Measurements from ENCODE around the gene LHFPL4.

DNA sequence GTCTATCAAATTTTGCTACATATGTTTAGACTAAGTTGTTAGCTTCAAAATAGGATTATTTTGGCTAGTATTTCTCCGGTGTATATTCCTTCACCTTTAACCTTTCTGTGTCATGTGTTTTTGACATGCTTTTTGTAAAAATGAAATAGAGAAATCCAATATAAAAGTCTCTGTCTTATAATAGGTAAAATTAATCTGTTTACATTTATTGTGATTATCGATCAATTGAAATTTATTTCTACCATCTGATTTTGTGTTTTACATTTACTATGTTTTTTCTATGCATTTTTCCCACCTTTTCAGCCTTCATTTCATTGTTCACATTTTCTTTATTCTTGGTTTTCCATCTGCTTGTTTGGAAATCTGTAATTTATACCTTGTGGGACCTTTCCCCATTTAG, 11.7 kb upstream of the LHFPL4 start:
- TF ChIP-seq ZSCAN12 (CRISPR knock-in tag; IDR thresholded peaks at IDR 0.05), result no peak
- no peak for TF ChIP-seq DNMT1 (CRISPR knock-in tag; IDR thresholded peaks at IDR 0.05)
- TF ChIP-seq BRCA1 (CRISPR knock-in tag; IDR thresholded peaks at IDR 0.05), result no peak
- no peak for TF ChIP-seq PHF20 (CRISPR knock-in tag; IDR thresholded peaks at IDR 0.05)
- TF ChIP-seq, protein P1, sequence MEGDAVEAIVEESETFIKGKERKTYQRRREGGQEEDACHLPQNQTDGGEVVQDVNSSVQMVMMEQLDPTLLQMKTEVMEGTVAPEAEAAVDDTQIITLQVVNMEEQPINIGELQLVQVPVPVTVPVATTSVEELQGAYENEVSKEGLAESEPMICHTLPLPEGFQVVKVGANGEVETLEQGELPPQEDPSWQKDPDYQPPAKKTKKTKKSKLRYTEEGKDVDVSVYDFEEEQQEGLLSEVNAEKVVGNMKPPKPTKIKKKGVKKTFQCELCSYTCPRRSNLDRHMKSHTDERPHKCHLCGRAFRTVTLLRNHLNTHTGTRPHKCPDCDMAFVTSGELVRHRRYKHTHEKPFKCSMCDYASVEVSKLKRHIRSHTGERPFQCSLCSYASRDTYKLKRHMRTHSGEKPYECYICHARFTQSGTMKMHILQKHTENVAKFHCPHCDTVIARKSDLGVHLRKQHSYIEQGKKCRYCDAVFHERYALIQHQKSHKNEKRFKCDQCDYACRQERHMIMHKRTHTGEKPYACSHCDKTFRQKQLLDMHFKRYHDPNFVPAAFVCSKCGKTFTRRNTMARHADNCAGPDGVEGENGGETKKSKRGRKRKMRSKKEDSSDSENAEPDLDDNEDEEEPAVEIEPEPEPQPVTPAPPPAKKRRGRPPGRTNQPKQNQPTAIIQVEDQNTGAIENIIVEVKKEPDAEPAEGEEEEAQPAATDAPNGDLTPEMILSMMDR (CRISPR knock-in tag; IDR thresholded peaks at IDR 0.05), result no peak
- no peak for TF ChIP-seq REPIN1 (CRISPR knock-in tag; IDR thresholded peaks at IDR 0.05; ENCODE audit: borderline replicate concordance, low read depth)
- TF ChIP-seq, protein P2, sequence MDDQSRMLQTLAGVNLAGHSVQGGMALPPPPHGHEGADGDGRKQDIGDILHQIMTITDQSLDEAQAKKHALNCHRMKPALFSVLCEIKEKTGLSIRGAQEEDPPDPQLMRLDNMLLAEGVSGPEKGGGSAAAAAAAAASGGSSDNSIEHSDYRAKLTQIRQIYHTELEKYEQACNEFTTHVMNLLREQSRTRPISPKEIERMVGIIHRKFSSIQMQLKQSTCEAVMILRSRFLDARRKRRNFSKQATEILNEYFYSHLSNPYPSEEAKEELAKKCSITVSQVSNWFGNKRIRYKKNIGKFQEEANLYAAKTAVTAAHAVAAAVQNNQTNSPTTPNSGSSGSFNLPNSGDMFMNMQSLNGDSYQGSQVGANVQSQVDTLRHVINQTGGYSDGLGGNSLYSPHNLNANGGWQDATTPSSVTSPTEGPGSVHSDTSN (CRISPR knock-in tag; IDR thresholded peaks at IDR 0.05; ENCODE audit: borderline replicate concordance), result no peak
- TF ChIP-seq, protein P3, sequence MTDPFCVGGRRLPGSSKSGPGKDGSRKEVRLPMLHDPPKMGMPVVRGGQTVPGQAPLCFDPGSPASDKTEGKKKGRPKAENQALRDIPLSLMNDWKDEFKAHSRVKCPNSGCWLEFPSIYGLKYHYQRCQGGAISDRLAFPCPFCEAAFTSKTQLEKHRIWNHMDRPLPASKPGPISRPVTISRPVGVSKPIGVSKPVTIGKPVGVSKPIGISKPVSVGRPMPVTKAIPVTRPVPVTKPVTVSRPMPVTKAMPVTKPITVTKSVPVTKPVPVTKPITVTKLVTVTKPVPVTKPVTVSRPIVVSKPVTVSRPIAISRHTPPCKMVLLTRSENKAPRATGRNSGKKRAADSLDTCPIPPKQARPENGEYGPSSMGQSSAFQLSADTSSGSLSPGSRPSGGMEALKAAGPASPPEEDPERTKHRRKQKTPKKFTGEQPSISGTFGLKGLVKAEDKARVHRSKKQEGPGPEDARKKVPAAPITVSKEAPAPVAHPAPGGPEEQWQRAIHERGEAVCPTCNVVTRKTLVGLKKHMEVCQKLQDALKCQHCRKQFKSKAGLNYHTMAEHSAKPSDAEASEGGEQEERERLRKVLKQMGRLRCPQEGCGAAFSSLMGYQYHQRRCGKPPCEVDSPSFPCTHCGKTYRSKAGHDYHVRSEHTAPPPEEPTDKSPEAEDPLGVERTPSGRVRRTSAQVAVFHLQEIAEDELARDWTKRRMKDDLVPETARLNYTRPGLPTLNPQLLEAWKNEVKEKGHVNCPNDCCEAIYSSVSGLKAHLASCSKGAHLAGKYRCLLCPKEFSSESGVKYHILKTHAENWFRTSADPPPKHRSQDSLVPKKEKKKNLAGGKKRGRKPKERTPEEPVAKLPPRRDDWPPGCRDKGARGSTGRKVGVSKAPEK (CRISPR knock-in tag; IDR thresholded peaks at IDR 0.05; ENCODE audit: borderline replicate concordance), result no peak

Data from HepG2 (cell line).